ENCODE results near the gene VPS54. TPM values are rescaled to one million over a fixed set of nuclear protein-coding genes. Genes with fewer than 3 reads are reported as not detected.

The VPS54 gene
- total and polyA plus RNA-seq, 9 of the 15 experiments (the other 6 are each of a cell fraction or from before 2014, with no cell fraction given): 4.9 to 23.2 (median 13.2) TPM

DNA sequence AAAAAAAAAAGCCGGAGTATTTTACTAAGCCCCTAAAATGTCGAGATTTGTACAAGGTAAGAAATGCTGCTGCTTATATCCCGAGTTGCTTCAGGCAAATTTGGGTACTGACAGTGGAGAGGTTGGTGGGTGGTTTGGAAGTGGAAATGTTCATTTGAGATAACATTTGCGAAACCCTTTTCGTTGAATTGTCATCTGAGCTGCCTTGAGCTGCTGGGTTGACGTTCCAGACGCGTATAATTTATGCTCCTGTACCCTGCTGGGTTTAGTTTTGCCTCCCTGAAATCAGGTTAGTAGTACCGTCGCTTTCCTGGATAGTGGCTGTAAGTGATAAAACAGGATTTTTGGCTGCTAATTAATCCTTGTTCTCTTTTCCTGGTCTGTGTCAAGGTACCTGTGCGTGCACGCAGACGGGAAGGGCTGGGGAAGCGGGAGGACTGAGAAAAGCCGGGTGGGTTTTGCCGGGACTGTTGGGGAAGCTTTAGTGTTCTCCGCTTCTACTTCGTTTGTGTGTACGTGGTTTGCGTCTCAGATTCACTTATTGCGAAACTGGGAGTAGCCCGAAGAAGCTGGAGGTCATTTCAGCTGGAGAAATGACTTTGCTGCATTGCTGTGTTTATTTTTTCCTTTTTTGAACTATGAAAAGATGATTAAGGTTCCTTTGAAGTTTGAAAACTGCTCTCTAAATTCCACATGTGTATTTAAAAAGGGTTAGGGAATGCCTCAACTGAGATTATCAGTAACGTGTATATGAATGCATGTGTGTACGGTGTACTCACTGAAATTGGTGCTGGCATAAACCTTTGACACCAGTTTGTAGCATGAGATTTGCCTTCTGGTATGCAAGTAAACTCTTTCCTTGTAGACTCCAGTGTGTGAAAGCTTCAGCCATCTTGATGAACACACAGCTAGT, 176.8 kb downstream of the VPS54 start:
- Histone ChIP-seq H3K9me1 (ENCODE audit: control insufficient read depth, insufficient read depth, low read length) (no peaks in the 10 kb centered on the region), H4K20me1 (replicated peaks; ENCODE audit: control insufficient read depth, insufficient read depth, low read length) (peaks cover 15% of the 10 kb centered on the region; the same call in 1 of the 2 replicates), H3K4me2 (ENCODE audit: insufficient read depth, low read length) (peak overlapping the region; percentile 95), H3K4me3 (peak overlapping the region; percentile 80), H3K27ac (ENCODE audit: extremely low read depth, low read depth, low read length) (peak overlapping the region; percentile 96), H3K4me1 (replicated peaks in 1 of 2; ENCODE audit: control insufficient read depth in 2 of 2, insufficient read depth in 2 of 2, low read length in 2 of 2) (peaks cover 10 to 18% of the 10 kb centered on the region in 2 experiments), H3K27me3 (ENCODE audit: control insufficient read depth in 2 of 2, insufficient read depth in 2 of 2, low read length in 2 of 2) (no peaks in the 10 kb centered on the region), H3K36me3 (ENCODE audit: control insufficient read depth, insufficient read depth, low read length) (no peaks in the 10 kb centered on the region; the same call in 1 of the 3 replicates), H3K9me3 (replicated peaks; ENCODE audit: control insufficient read depth, insufficient read depth, low read depth, low read length) (no peaks in the 10 kb centered on the region), H3K79me2 (ENCODE audit: control insufficient read depth, insufficient read depth, low read length) (peaks cover 64% of the 10 kb centered on the region), H3K9ac (ENCODE audit: insufficient read depth in 1 of 2, low read depth in 2 of 2, low read length in 2 of 2) (peak overlapping the region; percentile 86 to 90; a peak in 3 of 4 replicates), H2AFZ (ENCODE audit: low read depth, low read length) (peak overlapping the region; percentile 65)
- in situ Hi-C loops (cut with MboI) (no loop called here), intact Hi-C loops (cut with micrococcal nuclease) (loop anchor here (5.0 to 10.0 kb wide), 2 partner anchors 175 to 258 kb away; partner anchors contain the start of genes MDH1, VPS54 and WDPCP)
- CTCF ChIA-PET (ENCODE audit: low intra/inter-chr PET ratio): interaction anchor here (1.0 kb wide), 1 partner anchor 19 kb away, joined by 6 read pairs; no protein-coding TSS in a partner anchor
- no TSS peak for BruUV-seq (replicated peaks)
- POLR2A ChIA-PET: interaction anchor here (0.6 to 3.8 kb wide), 8 partner anchors 10 to 1168 kb away, joined by 3 to 47 read pairs (median 3); no protein-coding TSS in a partner anchor
- ATAC-seq (peak; percentile 25), FAIRE-seq (peak; percentile 89), DNase-seq (ENCODE audit: extremely low read depth in 1 of 4, low spot score in 3 of 4) (peak; percentile 21 to 83 (median 44))
- 1% methylated on average over 24 of the region's 24 CpGs for WGBS (ENCODE audit: insufficient coverage, low coverage, missing lambda C conversion rate)
- peak; percentile 71 for TF ChIP-seq CBFA2T3 (IDR thresholded peaks at IDR 0.05)
- no peak for TF ChIP-seq MEF2A (IDR thresholded peaks at IDR 0.05; ENCODE audit: control insufficient read depth, low read depth, low read length)
- TF ChIP-seq ZNF699 (CRISPR knock-in tag; IDR thresholded peaks at IDR 0.05; ENCODE audit: insufficient replicate concordance): no peak
- peak; percentile 80 for TF ChIP-seq CEBPG (CRISPR knock-in tag; IDR thresholded peaks at IDR 0.05)
- peak; percentile 92 to 96 for TF ChIP-seq CEBPG (tag; conservative IDR thresholded peaks at IDR 0.05 in 1 of 2, IDR thresholded peaks at IDR 0.05 in 1 of 2)
- no peak for TF ChIP-seq SMARCE1 (IDR thresholded peaks at IDR 0.05)
- no peak for TF ChIP-seq ETS2 (tag; IDR thresholded peaks at IDR 0.05; ENCODE audit: borderline replicate concordance, poor library complexity, severe bottlenecking)
- TF ChIP-seq, protein P1, sequence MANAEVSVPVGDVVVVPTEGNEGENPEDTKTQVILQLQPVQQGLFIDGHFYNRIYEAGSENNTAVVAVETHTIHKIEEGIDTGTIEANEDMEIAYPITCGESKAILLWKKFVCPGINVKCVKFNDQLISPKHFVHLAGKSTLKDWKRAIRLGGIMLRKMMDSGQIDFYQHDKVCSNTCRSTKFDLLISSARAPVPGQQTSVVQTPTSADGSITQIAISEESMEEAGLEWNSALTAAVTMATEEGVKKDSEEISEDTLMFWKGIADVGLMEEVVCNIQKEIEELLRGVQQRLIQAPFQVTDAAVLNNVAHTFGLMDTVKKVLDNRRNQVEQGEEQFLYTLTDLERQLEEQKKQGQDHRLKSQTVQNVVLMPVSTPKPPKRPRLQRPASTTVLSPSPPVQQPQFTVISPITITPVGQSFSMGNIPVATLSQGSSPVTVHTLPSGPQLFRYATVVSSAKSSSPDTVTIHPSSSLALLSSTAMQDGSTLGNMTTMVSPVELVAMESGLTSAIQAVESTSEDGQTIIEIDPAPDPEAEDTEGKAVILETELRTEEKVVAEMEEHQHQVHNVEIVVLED (CRISPR knock-in tag; IDR thresholded peaks at IDR 0.05): no peak
- peak; percentile 97 for TF ChIP-seq CEBPB (tag; IDR thresholded peaks at IDR 0.05)
- TF ChIP-seq ZNF124 (CRISPR knock-in tag; IDR thresholded peaks at IDR 0.05): no peak
- TF ChIP-seq SMARCA4 (IDR thresholded peaks at IDR 0.05): peak; percentile 68
- TF ChIP-seq, protein P2, sequence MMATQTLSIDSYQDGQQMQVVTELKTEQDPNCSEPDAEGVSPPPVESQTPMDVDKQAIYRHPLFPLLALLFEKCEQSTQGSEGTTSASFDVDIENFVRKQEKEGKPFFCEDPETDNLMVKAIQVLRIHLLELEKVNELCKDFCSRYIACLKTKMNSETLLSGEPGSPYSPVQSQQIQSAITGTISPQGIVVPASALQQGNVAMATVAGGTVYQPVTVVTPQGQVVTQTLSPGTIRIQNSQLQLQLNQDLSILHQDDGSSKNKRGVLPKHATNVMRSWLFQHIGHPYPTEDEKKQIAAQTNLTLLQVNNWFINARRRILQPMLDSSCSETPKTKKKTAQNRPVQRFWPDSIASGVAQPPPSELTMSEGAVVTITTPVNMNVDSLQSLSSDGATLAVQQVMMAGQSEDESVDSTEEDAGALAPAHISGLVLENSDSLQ (IDR thresholded peaks at IDR 0.05): peak; percentile 95
- peak; percentile 75 for TF ChIP-seq CHD1 (IDR thresholded peaks at IDR 0.05; ENCODE audit: low read length)
- TF ChIP-seq ZNF232 (CRISPR knock-in tag; IDR thresholded peaks at IDR 0.05): no peak
- peak; percentile 64 for TF ChIP-seq STAT5A (IDR thresholded peaks at IDR 0.05; ENCODE audit: borderline replicate concordance, low read length)
- no peak for TF ChIP-seq ZNF143 (CRISPR knock-in tag; IDR thresholded peaks at IDR 0.05)
- no peak for TF ChIP-seq FUS (optimal IDR thresholded peaks at IDR 0.05; ENCODE audit: low read depth, low read length)
- TF ChIP-seq TEAD4 (IDR thresholded peaks at IDR 0.05; ENCODE audit: low read length): peak; percentile 42
- TF ChIP-seq TEAD4 (CRISPR knock-in tag; IDR thresholded peaks at IDR 0.05; ENCODE audit: borderline replicate concordance): no peak
- TF ChIP-seq NFE2 (IDR thresholded peaks at IDR 0.05; ENCODE audit: low read depth): peak; percentile 31; the same call in 1 of the 2 replicates
- TF ChIP-seq E2F3 (CRISPR knock-in tag; IDR thresholded peaks at IDR 0.05): no peak

All from K562 (cell line).